ENCODE data around the gene ZNF827. TPM values are rescaled to one million over a fixed set of nuclear protein-coding genes. Genes with fewer than 3 reads are reported as not detected.

ZNF827 gene
- total and polyA plus RNA-seq, 2 of the 13 experiments (the other 11 are each of a cell fraction or from before 2014, with no cell fraction given), result 2.8 TPM

DNA sequence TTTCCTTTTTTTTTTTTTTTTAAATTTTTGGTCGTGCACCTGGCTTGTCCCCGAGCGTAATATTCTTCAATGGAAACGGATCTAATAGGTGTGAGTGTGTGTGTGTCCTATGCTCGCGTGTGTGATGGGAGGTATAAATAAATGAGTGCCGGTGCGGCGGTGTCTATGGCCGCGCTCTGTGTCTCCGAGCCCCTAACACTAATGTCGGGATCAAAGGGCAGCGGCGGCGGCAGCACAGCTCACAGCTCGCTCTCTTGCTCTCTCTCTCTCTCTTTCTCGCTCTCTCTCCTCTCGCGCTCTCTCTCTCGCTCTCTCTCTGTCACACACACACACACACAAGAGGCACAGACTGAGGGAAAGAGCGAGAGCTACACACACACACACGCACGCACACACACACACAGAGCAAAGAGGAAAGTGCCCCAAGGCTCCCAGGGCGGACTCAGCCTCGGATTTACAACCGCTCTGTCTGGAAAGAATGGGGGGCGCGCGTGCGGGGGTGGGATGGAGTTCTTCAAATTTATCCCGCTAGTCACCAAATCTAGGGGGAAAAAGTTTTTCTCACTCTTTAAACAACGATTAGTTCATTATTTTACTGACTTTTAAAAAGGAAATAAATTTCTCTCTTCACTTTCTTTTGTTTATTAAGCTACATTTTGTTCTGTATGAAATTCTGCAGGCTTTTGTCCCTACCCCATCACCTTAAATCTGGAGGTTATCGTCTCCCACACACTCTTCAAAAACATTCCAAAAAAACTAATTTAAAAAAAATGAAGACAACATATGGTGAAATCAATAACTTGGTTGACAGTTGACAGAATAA lies at the start of gene ZNF827 (continued):
- TF ChIP-seq ZNF710 (CRISPR knock-in tag; IDR thresholded peaks at IDR 0.05; ENCODE audit: borderline replicate concordance), result peak; percentile 98
- TF ChIP-seq NCOA1 (CRISPR knock-in tag; IDR thresholded peaks at IDR 0.05), result no peak
- TF ChIP-seq FOXA3 (CRISPR knock-in tag; IDR thresholded peaks at IDR 0.05), result peak; percentile 39; the same call in 1 of the 2 replicates
- TF ChIP-seq ZNF317 (CRISPR knock-in tag; IDR thresholded peaks at IDR 0.05), result no peak
- no peak for TF ChIP-seq ZNF598 (CRISPR knock-in tag; IDR thresholded peaks at IDR 0.05; ENCODE audit: borderline replicate concordance)
- TF ChIP-seq ZNF441 (CRISPR knock-in tag; IDR thresholded peaks at IDR 0.05; ENCODE audit: borderline replicate concordance), result peak; percentile 51; the same call in 1 of the 2 replicates
- TF ChIP-seq ZNF510 (CRISPR knock-in tag; IDR thresholded peaks at IDR 0.05; ENCODE audit: low read depth), result no peak
- TF ChIP-seq HNRNPK (IDR thresholded peaks at IDR 0.05; ENCODE audit: low read depth, low read length, poor library complexity, severe bottlenecking), result no peak
- no peak for TF ChIP-seq FOXA1 (IDR thresholded peaks at IDR 0.05)
- peak; percentile 39; the same call in 1 of the 2 replicates for TF ChIP-seq FOXA1 (CRISPR knock-in tag; IDR thresholded peaks at IDR 0.05)
- TF ChIP-seq TGIF2 (CRISPR knock-in tag; IDR thresholded peaks at IDR 0.05), result peak; percentile 76; the same call in 1 of the 2 replicates
- TF ChIP-seq ZBTB7A (CRISPR knock-in tag; IDR thresholded peaks at IDR 0.05), result 0 out of 2 replicates have a peak, but pooled peaks have one; percentile 32
- TF ChIP-seq ZNF281 (CRISPR knock-in tag; IDR thresholded peaks at IDR 0.05; ENCODE audit: borderline replicate concordance), result peak; percentile 38; the same call in 1 of the 2 replicates
- TF ChIP-seq MIER2 (CRISPR knock-in tag; IDR thresholded peaks at IDR 0.05), result no peak
- TF ChIP-seq, protein P1, sequence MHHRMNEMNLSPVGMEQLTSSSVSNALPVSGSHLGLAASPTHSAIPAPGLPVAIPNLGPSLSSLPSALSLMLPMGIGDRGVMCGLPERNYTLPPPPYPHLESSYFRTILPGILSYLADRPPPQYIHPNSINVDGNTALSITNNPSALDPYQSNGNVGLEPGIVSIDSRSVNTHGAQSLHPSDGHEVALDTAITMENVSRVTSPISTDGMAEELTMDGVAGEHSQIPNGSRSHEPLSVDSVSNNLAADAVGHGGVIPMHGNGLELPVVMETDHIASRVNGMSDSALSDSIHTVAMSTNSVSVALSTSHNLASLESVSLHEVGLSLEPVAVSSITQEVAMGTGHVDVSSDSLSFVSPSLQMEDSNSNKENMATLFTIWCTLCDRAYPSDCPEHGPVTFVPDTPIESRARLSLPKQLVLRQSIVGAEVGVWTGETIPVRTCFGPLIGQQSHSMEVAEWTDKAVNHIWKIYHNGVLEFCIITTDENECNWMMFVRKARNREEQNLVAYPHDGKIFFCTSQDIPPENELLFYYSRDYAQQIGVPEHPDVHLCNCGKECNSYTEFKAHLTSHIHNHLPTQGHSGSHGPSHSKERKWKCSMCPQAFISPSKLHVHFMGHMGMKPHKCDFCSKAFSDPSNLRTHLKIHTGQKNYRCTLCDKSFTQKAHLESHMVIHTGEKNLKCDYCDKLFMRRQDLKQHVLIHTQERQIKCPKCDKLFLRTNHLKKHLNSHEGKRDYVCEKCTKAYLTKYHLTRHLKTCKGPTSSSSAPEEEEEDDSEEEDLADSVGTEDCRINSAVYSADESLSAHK (CRISPR knock-in tag; IDR thresholded peaks at IDR 0.05; ENCODE audit: borderline replicate concordance), result no peak
- TF ChIP-seq BRCA1 (CRISPR knock-in tag; IDR thresholded peaks at IDR 0.05), result 0 out of 2 replicates have a peak, but pooled peaks have one; percentile 71

All from HepG2 (cell line).